MCF 10A (cell line): ENCODE measurements around the gene POSTN. TPM values are rescaled to one million over a fixed set of nuclear protein-coding genes. Genes with fewer than 3 reads are reported as not detected.

Experiments
- BruUV-seq: library from RNA; stranded (reverse); fragments of 400-500 nt; replicated peaks from 2 replicates; lab custom pipeline; 2021; lab: Mats Ljungman, UMichigan
- CTCF ChIA-PET: fragments of 300-600 bp; sonication (Branson Sonifier 250); formaldehyde crosslinking; extraction: SDS; loops from one replicate; lab custom pipeline; 2021; ENCODE audit warnings: antibody characterized with exemption, inconsistent platforms; lab: Yijun Ruan, JAX
- POLR2A ChIA-PET: fragments of 300-600, 350-650 bp; sonication (Branson Sonifier 250); formaldehyde crosslinking; extraction: SDS; loops from one replicate; lab custom pipeline; 2020; ENCODE audit warnings: antibody characterized with exemption, inconsistent platforms; lab: Yijun Ruan, JAX
- DNase-seq: peaks from one replicate; pipeline ENCODE4 v3.0.0-alpha.2; 2018; ENCODE audit not compliant: unreplicated experiment
- H3K27ac Mint-ChIP-seq: one replicate; pipeline ENCODE4 v1.8.0; 2022; ENCODE audit warnings: mild to moderate bottlenecking, low read depth, mixed read lengths; ENCODE audit not compliant: unreplicated experiment
- H3K27me3 Mint-ChIP-seq: one replicate; pipeline ENCODE4 v1.8.0; 2022; ENCODE audit warnings: mixed read lengths; ENCODE audit not compliant: insufficient read depth, unreplicated experiment
- H3K36me3 Mint-ChIP-seq: one replicate; pipeline ENCODE4 v1.8.0; 2022; ENCODE audit warnings: mild to moderate bottlenecking, moderate library complexity, mixed read lengths; ENCODE audit not compliant: insufficient read depth, unreplicated experiment
- H3K4me1 Mint-ChIP-seq: one replicate; pipeline ENCODE4 v1.8.0; 2022; ENCODE audit warnings: mixed read lengths; ENCODE audit not compliant: insufficient read depth, unreplicated experiment
- H3K4me3 Mint-ChIP-seq: one replicate; pipeline ENCODE4 v1.8.0; 2022; ENCODE audit warnings: mild to moderate bottlenecking, moderate library complexity, mixed read lengths; ENCODE audit not compliant: unreplicated experiment
- H3K9me3 Mint-ChIP-seq: one replicate; pipeline ENCODE4 v1.8.0; 2022; ENCODE audit warnings: mixed read lengths; ENCODE audit not compliant: unreplicated experiment
- intact Hi-C: fragments of 100-400 bp; cut with micrococcal nuclease; formaldehyde crosslinking; loops from 2 replicates; pipeline ENCODE4 v1.14.1; 2022
- total RNA-seq: library from RNA; stranded (reverse); gene quantifications from 2 replicates; pipeline ENCODE4 v1.2.3, GENCODE V29; 2022
- TF ChIP-seq, protein P1 (sequence below): fragments of 200-600 bp; IDR thresholded peaks from one replicate; pipeline ENCODE4 v1.8.0; 2022; ENCODE audit warnings: antibody characterized with exemption, mild to moderate bottlenecking; ENCODE audit not compliant: unreplicated experiment

The POSTN gene
- total RNA-seq, 1 experiment from 2014 or later: 73.0 TPM

- TF ChIP-seq, protein P1, sequence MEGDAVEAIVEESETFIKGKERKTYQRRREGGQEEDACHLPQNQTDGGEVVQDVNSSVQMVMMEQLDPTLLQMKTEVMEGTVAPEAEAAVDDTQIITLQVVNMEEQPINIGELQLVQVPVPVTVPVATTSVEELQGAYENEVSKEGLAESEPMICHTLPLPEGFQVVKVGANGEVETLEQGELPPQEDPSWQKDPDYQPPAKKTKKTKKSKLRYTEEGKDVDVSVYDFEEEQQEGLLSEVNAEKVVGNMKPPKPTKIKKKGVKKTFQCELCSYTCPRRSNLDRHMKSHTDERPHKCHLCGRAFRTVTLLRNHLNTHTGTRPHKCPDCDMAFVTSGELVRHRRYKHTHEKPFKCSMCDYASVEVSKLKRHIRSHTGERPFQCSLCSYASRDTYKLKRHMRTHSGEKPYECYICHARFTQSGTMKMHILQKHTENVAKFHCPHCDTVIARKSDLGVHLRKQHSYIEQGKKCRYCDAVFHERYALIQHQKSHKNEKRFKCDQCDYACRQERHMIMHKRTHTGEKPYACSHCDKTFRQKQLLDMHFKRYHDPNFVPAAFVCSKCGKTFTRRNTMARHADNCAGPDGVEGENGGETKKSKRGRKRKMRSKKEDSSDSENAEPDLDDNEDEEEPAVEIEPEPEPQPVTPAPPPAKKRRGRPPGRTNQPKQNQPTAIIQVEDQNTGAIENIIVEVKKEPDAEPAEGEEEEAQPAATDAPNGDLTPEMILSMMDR: no peak
- ChIA-PET POLR2A (interaction anchor here (0.7 to 1.5 kb wide), 2 partner anchors 10 to 11 kb away, joined by 3 to 4 read pairs; no protein-coding TSS in a partner anchor), CTCF (interaction anchor here (0.6 kb wide), 2 partner anchors 579 to 1388 kb away, joined by 4 read pairs; no protein-coding TSS in a partner anchor)
- Mint-ChIP-seq H3K27ac (no peak overlapping the region), H3K4me3 (no peak overlapping the region), H3K27me3 (no peaks in the 10 kb centered on the region), H3K4me1 (no peaks in the 10 kb centered on the region), H3K36me3 (no peaks in the 10 kb centered on the region), H3K9me3 (peaks cover 19% of the 10 kb centered on the region)
- no peak for DNase-seq
- BruUV-seq: no TSS peak
- intact Hi-C loops: no loop called here
Observed at GRCh38 chr13:37526710-37527473, 71.7 kb downstream of the POSTN start.

GRCh38 chr13:37515226-37515625 lies 83.3 kb downstream of the POSTN start:
- no peak overlapping the region for H3K27ac Mint-ChIP-seq
- CTCF ChIA-PET: no interaction called here
- H3K27me3 Mint-ChIP-seq: no peaks in the 10 kb centered on the region
- H3K4me1 Mint-ChIP-seq: peaks cover 12% of the 10 kb centered on the region
- TF ChIP-seq, protein P1: no peak
- H3K36me3 Mint-ChIP-seq: no peaks in the 10 kb centered on the region
- POLR2A ChIA-PET: no interaction called here
- no peak for DNase-seq
- H3K9me3 Mint-ChIP-seq: no peaks in the 10 kb centered on the region
- no peak overlapping the region for H3K4me3 Mint-ChIP-seq
- BruUV-seq: no TSS peak
- intact Hi-C loops: no loop called here
